BJ (cell line): ENCODE measurements around the gene DRD2. TPM values are rescaled to one million over a fixed set of nuclear protein-coding genes. Genes with fewer than 3 reads are reported as not detected.

Experiments used
- CTCF ChIA-PET: fragments of 350-600 bp; formaldehyde crosslinking; extraction: SDS; loops from one replicate; lab custom pipeline; 2021; ENCODE audit warnings: antibody characterized with exemption, inconsistent platforms; lab: Yijun Ruan, JAX
- POLR2A ChIA-PET: fragments of 300-600 bp; sonication (Branson Sonifier 250); formaldehyde crosslinking; extraction: SDS; loops from one replicate; lab custom pipeline; 2021; ENCODE audit warnings: antibody characterized with exemption; lab: Charles Lee
- DNase-seq: peaks from one replicate; pipeline ENCODE4 v3.0.0-alpha.2; 2011; ENCODE audit warnings: low read depth
- H3K27me3 ChIP-seq: 2 replicates; pipeline ENCODE4 v1.6.0; 2011; ENCODE audit warnings: low read length; ENCODE audit not compliant: control insufficient read depth, insufficient read depth
- H3K36me3 ChIP-seq: 2 replicates; pipeline ENCODE4 v1.5.1; 2011; ENCODE audit warnings: low read length; ENCODE audit not compliant: control insufficient read depth, insufficient read depth
- H3K4me3 ChIP-seq: 2 replicates; pipeline ENCODE4 v1.5.1; 2011; ENCODE audit warnings: low read depth, mild to moderate bottlenecking, control low read depth, low read length
- CTCF ChIP-seq: IDR thresholded peaks from 2 replicates; pipeline ENCODE4 v1.5.1; 2011; ENCODE audit warnings: low read depth, mild to moderate bottlenecking, control low read depth, inconsistent platforms, low read length, moderate library complexity; ENCODE audit not compliant: insufficient read depth
- polyA plus RNA-seq: library from polyadenylated mRNA; depleted of rRNA; stranded (reverse); fragments of >200 nt; gene quantifications from 2 replicates; pipeline ENCODE4 v1.2.3, GENCODE V29; 2011

DRD2 gene
- polyA plus RNA-seq, 1 experiment: not detected

- no peak for DNase-seq
- ChIA-PET CTCF (interaction anchor here (0.7 kb wide), 1 partner anchor 9 kb away, joined by 3 read pairs; no protein-coding TSS in a partner anchor), POLR2A (no interaction called here)
- no peak for TF ChIP-seq CTCF
- H3K4me3 ChIP-seq: no peak overlapping the region
- H3K27me3 ChIP-seq: no peaks in the 10 kb centered on the region
- H3K36me3 ChIP-seq: no peaks in the 10 kb centered on the region
Observed at GRCh38 chr11:113448316-113448677, 26.9 kb downstream of the DRD2 start.

GRCh38 chr11:113447621-113448315 is 27.4 kb downstream of the DRD2 start:
- no peaks in the 10 kb centered on the region for H3K36me3 ChIP-seq
- ChIA-PET POLR2A (no interaction called here), CTCF (interaction anchor here (0.7 kb wide), 1 partner anchor 10 kb away, joined by 3 read pairs; no protein-coding TSS in a partner anchor)
- TF ChIP-seq CTCF: no peak
- H3K27me3 ChIP-seq: no peaks in the 10 kb centered on the region
- H3K4me3 ChIP-seq: no peak overlapping the region
- DNase-seq: no peak

GRCh38 chr11:113446938-113447337 is 28.3 kb downstream of the DRD2 start:
- no peaks in the 10 kb centered on the region for H3K27me3 ChIP-seq
- DNase-seq: no peak
- H3K36me3 ChIP-seq: no peaks in the 10 kb centered on the region
- POLR2A ChIA-PET: no interaction called here
- H3K4me3 ChIP-seq: no peak overlapping the region
- CTCF ChIA-PET: no interaction called here
- no peak for TF ChIP-seq CTCF

- H3K27me3 ChIP-seq: no peaks in the 10 kb centered on the region
- DNase-seq: no peak
- ChIA-PET POLR2A (no interaction called here), CTCF (no interaction called here)
- H3K4me3 ChIP-seq: no peak overlapping the region
- no peaks in the 10 kb centered on the region for H3K36me3 ChIP-seq
- no peak for TF ChIP-seq CTCF
Observed at GRCh38 chr11:113446112-113446511, 29.1 kb downstream of the DRD2 start.

- no peaks in the 10 kb centered on the region for H3K36me3 ChIP-seq
- no peak for TF ChIP-seq CTCF
- POLR2A ChIA-PET: no interaction called here
- no peaks in the 10 kb centered on the region for H3K27me3 ChIP-seq
- H3K4me3 ChIP-seq: no peak overlapping the region
- no peak for DNase-seq
- CTCF ChIA-PET: no interaction called here
Observed at GRCh38 chr11:113444502-113445123, 30.6 kb downstream of the DRD2 start.
